ENCODE data around the gene UCHL3.
"Not testable (repeated sequence)": the region's sequence is repeated elsewhere in the genome, so short reads cannot be mapped to it uniquely, and the experiment has no call there.

UCHL3 gene

DNA sequence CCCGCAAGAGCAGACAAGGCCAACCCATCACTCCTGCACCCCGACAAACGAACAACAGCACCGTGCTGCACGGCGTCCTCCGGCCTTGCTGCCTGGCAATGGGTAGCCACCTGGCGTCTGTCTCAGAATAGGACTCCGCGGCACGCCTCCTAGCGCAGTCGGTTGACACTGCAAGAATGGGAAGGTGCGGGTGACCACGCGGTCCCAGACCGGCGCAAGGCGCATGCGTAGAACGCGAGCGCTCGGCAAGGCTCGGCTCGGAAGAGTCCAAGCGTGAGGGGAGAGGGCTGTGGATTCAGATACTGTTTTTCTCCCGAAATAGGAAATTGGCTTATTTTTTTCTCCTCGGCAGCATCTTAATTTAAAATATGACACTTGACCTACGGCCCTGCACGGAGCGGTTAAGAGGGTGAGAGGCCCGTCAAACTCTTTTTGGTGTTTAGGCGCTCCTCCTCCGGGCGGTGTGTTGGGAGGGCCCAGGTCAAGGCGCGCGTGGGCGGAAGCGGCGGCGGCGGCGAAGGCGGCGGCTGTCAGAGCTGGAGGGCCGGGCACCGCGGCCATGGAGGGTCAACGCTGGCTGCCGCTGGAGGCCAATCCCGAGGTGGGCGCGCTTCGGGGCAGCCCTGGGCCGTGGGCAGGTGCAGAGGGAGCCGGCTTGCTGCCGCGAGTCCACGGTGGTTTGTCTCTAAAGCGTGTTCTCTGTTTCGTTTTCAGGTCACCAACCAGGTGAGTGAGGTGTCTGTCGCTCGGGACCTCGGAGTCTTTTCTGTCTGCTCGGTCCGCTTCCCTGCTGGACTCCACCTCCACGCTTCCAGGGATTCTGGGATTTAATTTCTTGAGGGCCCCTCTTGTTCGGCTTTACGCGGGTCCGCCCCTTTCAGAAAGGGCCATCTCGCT is at the start of gene UCHL3:
Gene UCHL3 (plus strand): TSS at position 530 of the 897 bp plus-strand sequence. CDS start 30 bp downstream, at position 560.
- DNase-seq (ENCODE audit: low read depth), result peak; percentile 91

DNA sequence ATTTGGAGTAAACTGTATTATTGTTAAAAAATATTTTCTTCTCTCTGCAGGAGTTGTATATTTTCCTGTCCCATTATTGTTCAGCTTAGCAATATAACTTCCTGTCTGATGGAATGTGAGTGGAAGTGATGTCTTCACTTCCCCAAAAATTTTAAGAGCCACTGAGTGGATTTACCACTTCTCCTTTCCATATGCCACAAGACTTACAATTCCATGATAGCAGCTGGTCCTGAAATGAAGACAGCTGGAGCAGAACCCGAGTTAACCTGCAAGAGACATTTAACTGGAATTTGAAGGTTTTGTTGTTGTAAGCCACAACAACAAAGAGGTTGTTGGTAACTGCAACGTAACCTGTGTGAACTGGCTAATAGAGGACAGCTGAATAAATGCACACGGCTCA is 44.3 kb upstream of the UCHL3 start:
- no peak for DNase-seq (ENCODE audit: low read depth)

DNA sequence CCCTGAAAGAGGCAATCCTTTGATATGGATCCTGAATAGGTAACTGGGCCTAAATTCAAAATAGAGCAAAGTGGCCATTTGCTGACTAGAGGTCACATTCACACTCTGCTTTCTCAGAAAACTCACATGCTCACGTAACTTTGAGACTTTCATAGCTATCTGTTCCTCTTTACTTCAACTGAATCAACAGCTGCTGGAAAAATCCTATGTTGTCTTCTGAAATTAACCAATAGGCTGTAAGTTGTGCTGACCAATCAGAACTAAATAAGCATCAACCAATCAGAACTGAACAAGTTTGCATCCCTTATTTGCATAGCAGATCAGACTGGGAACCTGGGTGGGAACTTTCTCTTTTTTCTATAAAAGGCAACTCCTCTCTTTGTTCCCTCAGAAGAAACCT is 43.6 kb upstream of the UCHL3 start:
- DNase-seq (ENCODE audit: low read depth), result no peak

DNA sequence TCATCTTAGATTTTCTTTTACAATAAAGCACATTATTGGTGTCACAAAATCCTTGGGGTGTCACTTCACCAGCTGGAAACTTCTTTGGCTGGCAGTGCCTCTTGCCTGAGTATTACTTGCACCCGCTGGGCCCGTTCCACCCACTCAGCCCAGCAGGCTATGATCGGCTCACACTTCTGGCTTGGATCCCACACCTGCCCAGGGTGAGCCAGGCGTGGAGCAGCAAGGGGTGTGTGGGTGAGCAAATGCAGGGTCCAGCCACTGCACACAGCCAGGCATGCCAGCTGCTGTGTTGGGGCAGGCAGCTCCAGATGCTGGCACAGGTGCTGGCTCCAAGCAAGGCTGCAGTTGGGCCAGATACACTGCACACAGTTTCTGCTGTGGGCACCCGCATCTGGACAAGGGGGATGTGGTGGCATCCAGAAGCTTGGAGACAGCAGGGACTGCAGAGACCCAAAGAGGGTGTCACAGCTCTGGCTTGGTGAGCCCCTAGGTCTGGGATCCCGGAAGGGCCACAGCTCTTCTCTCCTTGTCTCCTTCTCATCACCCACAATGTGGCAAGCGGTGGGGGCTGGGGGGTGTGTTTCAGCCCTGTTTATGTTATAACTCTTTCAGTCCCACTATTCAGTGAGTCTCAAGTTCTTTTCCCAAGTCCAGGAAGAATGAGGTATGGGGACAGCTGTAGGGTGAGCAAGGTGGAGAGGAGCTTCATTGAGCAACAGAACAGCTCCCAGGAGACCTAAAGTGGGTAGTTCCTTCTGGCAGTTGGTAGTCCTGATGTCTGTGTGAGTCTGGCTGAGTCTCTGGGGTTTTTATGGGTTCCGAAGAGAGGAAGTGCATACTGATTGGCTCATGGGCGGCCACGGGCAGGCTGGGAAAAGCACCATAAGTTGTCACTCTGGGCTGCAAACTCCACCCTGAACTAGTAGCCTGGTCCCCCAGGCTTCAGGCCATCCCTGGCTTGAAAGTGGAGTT is 42.3 kb upstream of the UCHL3 start:
- no peak for DNase-seq (ENCODE audit: low read depth)

DNA sequence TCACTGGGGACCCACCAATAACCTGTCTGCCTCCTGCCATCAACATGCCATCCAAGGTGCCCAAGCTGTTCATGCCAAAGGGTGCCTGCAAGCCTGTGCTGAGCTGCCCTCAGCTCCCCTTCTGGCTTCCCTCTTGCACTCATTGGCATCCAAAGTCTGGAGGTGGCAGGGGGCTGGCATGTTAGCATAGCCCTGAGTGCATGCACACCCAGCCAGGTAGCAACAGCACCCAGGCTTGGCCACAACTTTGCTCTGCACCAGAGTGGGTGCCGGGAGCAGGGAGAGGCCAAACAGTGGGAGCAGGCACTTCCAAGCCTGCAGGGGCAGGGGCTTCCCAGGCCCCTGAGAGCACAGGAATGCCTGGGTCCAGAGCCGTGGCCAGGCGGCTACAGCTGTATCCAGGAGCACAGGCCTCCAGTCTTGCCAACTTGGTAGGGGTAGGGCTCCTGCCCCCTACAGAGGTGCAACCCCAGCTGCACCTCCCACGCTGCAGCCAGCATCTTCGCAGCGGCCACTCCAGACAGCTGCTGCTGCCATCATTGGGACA is 41.5 kb upstream of the UCHL3 start:
- no peak for DNase-seq (ENCODE audit: low read depth)

DNA sequence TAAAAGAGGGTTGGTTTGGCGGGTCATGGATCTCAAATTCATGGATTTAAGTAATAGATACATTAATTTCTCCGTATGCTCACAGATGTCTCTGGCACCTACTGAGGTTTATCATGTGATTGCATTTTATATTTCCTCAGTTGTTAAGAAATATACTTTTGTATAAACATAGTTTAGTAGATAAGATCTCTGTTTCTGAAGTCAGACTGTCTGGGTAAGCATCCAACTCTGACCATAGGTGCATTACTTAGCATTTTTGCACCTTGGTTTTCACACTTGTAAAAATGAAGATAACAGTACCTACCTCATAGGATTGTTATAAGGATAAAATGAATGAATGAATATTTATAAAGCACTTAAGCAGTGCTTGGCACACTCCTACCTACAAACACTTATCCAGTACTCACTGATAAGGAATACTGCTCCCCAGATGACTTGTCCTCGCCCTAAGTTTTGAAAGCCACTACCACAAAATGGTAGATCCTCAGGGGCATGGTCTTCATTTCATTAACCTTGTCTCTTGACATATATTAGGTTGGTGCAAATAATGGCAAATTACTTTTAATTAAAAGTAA is 38.5 kb upstream of the UCHL3 start:
- DNase-seq (ENCODE audit: low read depth), result no peak

DNA sequence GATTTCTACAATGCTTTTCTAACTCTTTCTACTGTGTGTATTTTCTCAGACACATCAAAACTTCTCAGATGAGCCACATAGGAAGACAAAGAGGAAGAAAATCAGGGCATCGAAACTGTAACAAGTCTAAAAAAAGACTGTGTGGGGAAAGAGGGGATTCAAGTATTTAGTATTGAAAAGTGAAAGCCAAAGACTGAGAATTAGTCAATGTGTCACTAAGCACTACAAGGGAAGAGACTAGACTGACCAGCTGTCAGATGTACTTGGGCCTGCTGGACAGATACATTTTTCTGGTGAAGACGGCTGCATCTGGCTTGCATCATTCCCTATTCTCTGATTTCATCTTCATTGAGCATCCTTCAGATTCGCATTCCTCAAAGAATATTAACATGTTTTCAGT is 37.3 kb upstream of the UCHL3 start:
- no peak for DNase-seq (ENCODE audit: low read depth)

DNA sequence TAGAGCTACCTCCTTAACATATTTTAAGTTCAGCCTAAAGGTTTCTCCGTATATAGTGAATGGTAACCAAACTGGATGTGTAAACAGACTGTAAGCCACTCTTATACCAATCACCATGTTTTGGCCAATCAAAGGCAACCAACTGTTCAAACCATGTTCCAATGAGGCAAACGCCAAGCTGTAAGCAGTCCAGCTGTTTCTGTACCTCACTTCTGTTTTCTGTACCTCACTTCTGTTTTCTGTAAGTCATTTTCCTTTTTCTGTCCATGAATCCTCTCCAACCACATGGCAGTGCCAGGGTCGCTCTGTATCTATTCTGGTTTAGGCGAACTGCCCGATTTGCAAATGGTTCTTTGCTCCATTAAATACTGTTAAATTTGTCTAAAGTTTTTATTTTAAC is 36.3 kb upstream of the UCHL3 start:
- DNase-seq (ENCODE audit: low read depth), result no peak

DNA sequence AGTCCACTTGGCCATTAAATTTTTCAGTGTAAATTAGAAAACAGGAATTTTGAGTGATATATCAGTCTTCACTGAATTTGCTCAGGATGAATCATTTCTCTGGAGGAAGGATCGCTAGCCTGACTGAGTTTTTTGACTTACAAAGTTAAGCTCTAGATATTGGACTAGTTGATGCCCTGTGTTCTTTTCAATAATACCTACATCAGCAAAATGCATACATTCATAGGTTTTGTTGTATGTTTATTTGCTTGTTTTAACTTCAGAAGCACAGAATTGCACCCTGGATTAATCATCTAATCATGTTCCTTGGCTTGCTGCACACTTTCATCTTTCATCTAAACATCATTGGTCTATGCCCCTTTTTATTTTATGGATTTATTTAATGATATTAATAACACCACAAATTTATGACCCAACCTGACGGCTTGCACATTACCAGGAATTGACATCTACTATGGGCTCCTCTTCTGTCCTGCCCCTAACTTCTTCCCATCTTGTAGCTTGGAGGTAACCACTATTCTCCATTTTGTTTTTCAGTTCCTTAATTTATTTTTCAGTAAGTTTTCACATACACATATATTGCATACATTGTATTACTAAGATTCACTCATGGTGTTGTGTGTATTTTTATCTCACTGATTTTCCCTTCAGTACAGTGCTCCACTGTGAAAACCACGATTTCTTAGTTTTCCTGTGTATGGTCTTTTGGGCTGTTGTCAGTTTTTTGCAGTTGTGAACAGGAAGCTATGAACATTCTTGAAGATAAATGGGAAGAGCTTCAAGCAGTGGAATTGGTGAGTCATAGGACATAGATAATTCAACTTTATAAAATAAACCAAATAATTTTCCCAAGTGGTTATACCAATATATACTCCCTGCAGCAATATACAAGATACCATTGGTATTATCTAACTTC is 35.3 kb upstream of the UCHL3 start:
- no peak for DNase-seq (ENCODE audit: low read depth)

DNA sequence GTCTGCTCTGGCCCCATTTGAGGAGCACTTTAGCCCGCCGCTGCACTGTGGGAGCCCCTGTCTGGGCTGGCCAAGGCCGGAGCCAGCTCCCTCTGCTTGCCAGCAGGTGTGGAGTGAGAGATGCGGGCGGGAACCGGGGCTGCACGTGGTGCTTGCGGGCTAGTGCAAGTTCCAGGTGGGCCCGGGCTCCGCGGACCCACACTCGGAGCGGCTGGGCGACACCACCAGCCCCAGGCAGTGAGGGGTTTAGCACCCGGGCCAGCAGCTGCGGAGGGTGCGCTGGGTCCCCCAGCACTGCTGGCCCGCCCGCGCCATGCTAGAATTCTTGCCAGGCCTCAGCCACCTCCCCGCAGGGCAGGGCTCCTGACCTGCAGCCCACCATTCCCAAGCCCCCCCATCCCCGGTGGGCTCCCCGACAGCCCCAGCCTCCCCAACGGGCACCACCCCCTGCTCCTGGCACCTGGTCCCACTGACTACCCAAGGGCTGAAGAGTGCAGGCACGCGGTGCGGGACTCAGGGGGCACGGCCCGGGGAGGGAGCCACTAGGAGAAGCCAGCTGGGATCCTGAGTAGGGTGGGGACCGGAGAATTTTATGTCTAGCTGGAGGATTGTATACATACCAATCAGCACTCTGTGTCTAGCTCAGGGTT is 31.0 kb upstream of the UCHL3 start:
- no peak for DNase-seq (ENCODE audit: low read depth)

DNA sequence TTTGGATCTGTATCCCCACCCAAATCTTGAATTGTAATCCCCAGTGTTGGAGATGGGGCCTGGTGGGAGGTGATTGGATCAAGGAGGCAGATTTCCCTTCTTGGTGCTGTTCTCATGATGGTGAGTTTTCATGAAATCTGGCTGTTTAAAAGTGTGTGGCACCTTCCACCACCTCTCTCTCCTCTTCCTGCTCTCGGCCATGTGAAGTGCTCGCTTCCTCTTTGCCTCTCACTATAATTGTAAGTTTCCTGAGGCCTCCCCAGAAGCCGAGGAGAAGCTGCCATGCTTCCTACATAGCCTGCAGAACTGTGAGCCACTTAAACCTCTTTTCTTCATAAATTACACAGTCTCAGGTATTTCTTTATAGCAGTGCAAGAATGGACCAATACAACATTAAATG is 27.6 kb upstream of the UCHL3 start:
- DNase-seq (ENCODE audit: low read depth), result no peak

DNA sequence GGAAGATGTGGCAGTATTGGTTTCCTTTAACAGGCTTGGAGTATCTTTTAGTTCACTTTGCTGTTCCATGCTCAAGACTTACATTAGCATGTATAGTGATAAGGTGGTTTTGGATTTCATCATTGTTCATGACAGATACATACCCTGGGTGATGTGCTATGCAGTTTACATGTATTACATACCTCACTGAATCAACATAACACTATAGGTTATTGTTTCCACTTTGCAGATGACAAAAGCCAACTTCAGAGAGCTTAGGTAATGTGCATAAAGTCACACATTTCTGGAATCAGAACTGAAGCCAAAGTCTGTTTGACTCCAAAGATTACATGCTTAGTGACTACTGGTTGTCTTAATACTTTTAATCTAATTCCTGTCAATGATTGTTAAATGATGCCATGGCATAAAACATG is 19.0 kb upstream of the UCHL3 start:
- no peak for DNase-seq (ENCODE audit: low read depth)

DNA sequence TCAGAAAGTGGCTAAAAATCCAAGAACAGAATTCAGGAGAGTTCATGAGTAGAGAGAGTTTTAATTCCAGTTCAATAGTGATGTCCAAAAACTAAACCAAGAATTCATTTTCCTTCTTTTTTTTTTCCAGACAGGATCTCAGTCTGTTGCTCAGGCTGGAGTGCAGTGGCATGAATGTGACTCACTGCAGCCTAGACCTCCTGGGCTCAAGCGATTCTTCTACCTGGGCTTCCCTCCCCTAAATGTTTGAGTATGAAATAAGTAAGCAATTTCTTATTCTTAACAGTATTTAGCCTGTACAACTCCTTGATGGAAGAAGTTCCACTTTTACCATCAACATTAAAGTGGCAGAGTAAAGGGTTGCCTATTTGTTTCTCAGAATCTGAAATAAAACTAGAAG is 15.7 kb upstream of the UCHL3 start:
- no peak for DNase-seq (ENCODE audit: low read depth)

DNA sequence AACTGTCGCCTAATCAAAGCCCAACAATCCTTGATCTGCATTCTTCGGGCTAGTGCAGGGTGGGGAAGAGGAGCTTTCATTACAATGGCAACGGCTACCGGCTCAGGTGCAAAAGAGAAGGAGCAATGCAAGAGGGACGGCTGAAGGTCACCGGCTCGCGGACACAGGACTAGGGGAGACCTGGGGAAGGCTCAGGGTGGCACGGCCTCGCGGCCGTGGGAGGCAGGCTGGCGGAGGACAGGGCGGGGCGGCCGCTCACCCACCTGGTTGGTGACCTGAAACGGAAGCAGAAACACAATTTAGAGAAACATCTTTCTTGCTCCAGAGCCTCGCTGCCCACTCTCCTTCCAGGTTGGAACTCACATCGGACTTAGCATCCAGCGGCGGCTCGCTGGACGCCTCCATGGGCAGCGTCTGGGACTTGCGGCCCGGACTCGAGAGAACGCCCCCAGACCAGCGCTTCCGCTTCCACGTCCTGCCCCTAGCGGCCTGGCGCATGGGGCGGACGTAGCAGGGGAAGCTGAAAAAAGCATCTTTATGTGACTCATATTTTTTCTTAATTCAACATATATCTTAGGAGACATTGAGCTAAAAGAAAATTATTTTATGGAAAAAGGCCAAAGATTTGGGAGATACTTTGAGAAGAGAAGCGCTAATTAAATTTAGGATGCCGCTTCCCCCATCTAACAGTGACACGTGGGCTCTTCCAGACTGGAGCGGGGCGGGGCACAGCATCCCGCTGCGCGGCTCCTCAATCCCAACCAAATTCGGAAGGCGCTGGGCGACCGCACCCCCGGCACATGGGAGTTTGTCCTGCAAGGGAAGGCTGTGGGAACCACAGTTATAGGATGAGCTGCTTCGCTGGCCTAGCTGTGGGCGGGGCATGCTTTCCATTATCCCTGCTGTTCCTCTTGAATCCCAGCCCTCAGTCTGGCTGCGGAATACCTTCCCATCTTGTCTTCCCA is 11.9 kb upstream of the UCHL3 start, which contains the start of gene COMMD6:
Gene COMMD6 (minus strand): TSS at position 441 of the 965 bp plus-strand sequence. CDS start 36 bp downstream, at position 405.
- DNase-seq (ENCODE audit: low read depth), result peak; percentile 68

DNA sequence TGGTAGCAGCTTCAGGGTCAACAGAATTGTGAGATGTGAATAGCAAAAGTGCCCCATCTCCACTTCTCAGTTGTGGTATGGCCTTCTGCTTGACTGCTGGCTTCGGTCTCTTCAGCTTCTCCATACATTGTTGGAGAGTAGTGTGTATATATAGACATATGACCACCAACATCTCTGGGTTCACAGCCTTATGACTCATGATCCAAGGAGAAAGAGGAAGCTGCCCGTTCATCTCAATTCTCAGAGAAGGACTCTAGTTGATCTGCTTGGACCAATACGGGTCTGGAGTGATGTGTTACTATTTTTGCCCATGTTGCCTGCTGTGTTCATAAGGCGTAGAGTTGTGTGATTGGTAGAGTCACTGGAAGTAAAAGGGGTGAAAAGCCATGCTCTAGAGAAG is 8.3 kb upstream of the UCHL3 start:
- no peak for DNase-seq (ENCODE audit: low read depth)

DNA sequence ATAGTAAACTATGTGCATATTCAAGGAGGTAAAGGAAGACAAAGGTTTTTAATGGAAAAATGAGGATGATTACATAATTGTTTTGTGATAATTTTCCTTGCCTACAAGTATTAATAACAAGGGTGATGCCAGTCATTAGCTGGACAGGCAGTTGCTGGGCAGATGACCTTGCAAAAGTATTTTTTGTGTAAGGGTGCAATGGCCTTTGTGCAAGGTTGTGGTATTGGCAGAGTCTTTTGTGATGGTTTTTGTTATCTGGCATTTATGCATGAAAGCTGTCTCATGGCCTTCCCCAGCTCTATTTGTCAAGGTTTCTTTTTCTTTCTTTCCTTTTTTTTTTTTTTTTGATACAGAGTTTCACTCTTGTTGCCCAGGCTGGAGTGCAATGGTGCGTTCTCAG is 7.6 kb upstream of the UCHL3 start:
- DNase-seq (ENCODE audit: low read depth), result no peak

DNA sequence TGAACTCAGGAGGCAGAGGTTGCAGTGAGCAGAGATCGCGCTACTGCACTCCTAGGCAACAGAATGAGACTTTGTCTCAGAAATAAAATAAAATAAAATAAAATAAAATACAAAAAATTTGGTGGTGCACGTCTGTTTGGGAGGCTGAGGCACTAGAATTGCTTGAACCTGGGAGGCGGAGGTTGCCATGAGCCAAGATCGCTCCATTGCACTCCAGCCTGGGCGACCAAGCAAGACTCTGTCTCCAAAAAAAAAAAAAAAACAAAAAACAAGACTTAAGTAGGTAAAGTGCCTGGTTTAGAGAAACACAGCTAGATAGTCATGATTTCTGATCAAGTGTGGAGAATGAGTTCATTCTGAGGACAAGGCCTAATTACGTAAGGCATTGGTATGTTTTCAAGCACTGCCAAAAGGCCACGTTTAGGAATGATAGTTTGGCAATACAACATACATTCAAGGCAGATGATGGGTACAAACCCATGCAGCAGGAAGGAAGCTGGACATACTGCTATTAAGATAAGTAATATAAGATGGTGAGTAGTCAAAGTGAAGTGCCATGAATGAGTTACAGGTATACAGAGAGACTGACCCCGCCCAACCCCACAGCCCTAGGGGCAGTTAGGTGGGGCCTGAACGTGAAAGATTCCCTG is 4.8 kb upstream of the UCHL3 start:
- peak; percentile 72 for DNase-seq (ENCODE audit: low read depth)

DNA sequence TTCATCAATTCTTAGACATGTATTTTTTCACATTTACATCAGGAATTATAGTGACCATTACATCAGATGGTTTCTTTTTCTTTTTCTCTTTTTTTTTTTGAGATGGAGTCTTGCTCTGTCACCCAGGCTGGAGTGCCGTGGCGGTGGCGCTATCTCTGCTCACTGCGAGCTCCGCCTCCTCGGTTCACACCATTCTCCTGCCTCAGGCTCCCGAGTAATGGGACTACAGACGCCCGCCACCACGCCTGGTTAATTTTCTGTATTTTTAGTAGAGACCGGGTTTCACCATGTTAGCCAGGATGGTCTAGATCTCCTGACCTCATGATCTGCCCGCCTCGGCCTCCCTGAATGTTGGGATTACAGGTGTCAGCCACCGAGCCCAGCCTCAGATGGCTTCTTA is 4.2 kb upstream of the UCHL3 start:
- DNase-seq (ENCODE audit: low read depth), result not testable (repeated sequence)

DNA sequence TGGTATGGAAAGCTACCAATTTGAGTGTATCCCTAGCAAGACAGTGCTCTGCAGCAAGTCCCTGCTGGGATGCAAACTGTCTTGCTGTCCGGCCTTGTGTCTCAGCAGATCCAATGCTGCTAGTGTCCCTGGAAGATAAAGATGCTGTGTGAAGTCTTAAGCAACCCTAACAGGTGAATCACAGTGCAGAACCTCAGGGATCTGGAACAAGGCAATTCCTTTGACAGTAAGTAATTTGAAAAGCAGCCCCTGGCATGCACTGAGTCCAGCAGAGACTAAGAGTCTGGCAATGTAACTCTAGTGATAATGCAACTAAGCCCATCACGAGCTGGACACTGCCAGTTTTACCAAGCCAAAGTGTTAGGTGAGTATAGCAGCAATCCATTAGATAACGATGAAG is 1.7 kb upstream of the UCHL3 start:
- no peak for DNase-seq (ENCODE audit: low read depth)

Data from fibroblast of the conjunctiva (primary cell).